Right renal cortex interstitium (tissue), 3 donors: ENCODE measurements around the gene CSAG3. TPM values are rescaled to one million over a fixed set of nuclear protein-coding genes. Genes with fewer than 3 reads are reported as not detected.

Source experiments
- DNase-seq, 3 donors: peaks; one replicate each; pipeline ENCODE4 v3.0.0-alpha.2; 2013; ENCODE audit warnings: low read depth in 3 of 3, low spot score in 2 of 3
- polyA plus RNA-seq, 3 donors: library from polyadenylated mRNA; unstranded; fragments of 120-200 nt; gene quantifications; one replicate each; pipeline ENCODE4 v1.2.1, GENCODE V29; 2013; ENCODE audit not compliant: insufficient read length in 3 of 3

CSAG3 gene
- polyA plus RNA-seq, 3 donors: not detected

GRCh38 chrX:152806035-152806434 is 47.0 kb downstream of the CSAG3 start:
- DNase-seq: no peak

Other genes starting within 250 kb of the CSAG3 start
- 1 to 10 TPM; 1.4 to 2.0 (median 1.6) TPM for gene GABRQ, start 121.3 kb upstream of the CSAG3 start, polyA plus RNA-seq
- not detected for gene MAGEA3, start 60.4 kb upstream of the CSAG3 start, polyA plus RNA-seq
- not detected for gene CSAG2, start 49.9 kb upstream of the CSAG3 start, polyA plus RNA-seq
- gene MAGEA2B, start 44.6 kb upstream of the CSAG3 start, polyA plus RNA-seq: not detected
- gene CSAG1, start 25.5 kb upstream of the CSAG3 start, polyA plus RNA-seq: not detected
- gene MAGEA12, start 25.5 kb upstream of the CSAG3 start, polyA plus RNA-seq: not detected
- gene MAGEA2, start 5.4 kb upstream of the CSAG3 start, polyA plus RNA-seq: not detected
- not detected for gene MAGEA6, start 10.5 kb downstream of the CSAG3 start, polyA plus RNA-seq
- gene CETN2, start 71.5 kb downstream of the CSAG3 start, polyA plus RNA-seq: 100 to 1,000 TPM; 132 to 135 (median 133) TPM
- gene NSDHL, start 71.8 kb downstream of the CSAG3 start, polyA plus RNA-seq: 10 to 100 TPM; 30.8 to 31.8 (median 31.2) TPM
- gene ZNF185, start 138.8 kb downstream of the CSAG3 start, polyA plus RNA-seq: 10 to 100 TPM; 46.7 to 50.7 (median 49.5) TPM
- under 1 TPM; 0.10 to 0.40 (median 0.21) TPM for gene PNMA5, start 234.9 kb downstream of the CSAG3 start, polyA plus RNA-seq